OCI-LY7 (cell line): Measurements from ENCODE around the gene TBC1D23.

Source experiments
- CTCF ChIP-seq: fragments of 200-600 bp; sonication (generic); conservative IDR thresholded peaks from 2 replicates; pipeline ENCODE4 v1.5.1; 2014; ENCODE audit warnings: mild to moderate bottlenecking, antibody characterized with exemption, low read length, moderate library complexity, mixed read lengths
- EZH2phosphoT487 ChIP-seq: fragments of 200-600 bp; sonication (generic); IDR thresholded peaks from 2 replicates; pipeline ENCODE4 v1.6.1; 2018; ENCODE audit warnings: low read depth, borderline replicate concordance, mild to moderate bottlenecking, mixed run types, antibody characterized with exemption, low read length, moderate library complexity, mixed read lengths

GRCh38 chr3:100354850-100355249 lies 94.1 kb downstream of the TBC1D23 start:
- TF ChIP-seq CTCF, result no peak
- TF ChIP-seq EZH2phosphoT487, result no peak
